Transverse colon (tissue), 4 donors: ENCODE data around the gene PRTN3. TPM values are rescaled to one million over a fixed set of nuclear protein-coding genes. Genes with fewer than 3 reads are reported as not detected.

Source experiments
- DNase-seq: peaks from one replicate; pipeline ENCODE4 v3.0.0-alpha.2; 2019
- H3K27ac ChIP-seq, 4 donors: fragments of 200-600 bp; sonication (generic); 2 replicates each; pipeline ENCODE4 v1.5.1; 2016 to 2018; ENCODE audit warnings: inconsistent platforms in 4 of 4
- H3K27me3 ChIP-seq: fragments of 200-600 bp; sonication (generic); 2 replicates; pipeline ENCODE4 v1.5.1; 2017; ENCODE audit warnings: inconsistent platforms
- H3K36me3 ChIP-seq, 4 donors: fragments of 200-600 bp; sonication (generic); 2 replicates each; pipeline ENCODE4 v1.5.1; 2017 to 2019; ENCODE audit warnings: inconsistent platforms in 4 of 4
- H3K4me1 ChIP-seq, 4 donors: fragments of 200-600 bp; sonication (generic); 2 replicates each; pipeline ENCODE4 v1.5.1; 2017 to 2020; ENCODE audit warnings: inconsistent platforms in 4 of 4
- H3K4me3 ChIP-seq, 4 donors: fragments of 200-600 bp; sonication (generic); 1 replicate in 1 of 4; 2 replicates in 3 of 4; pipeline versions ENCODE4 v1.5.1 to v1.6.1; 2017 to 2019; ENCODE audit warnings: inconsistent platforms in 4 of 4
- H3K9me3 ChIP-seq, 2 donors: fragments of 200-600 bp; sonication (generic); 2 replicates each; pipeline ENCODE4 v1.5.1; 2017 to 2019; ENCODE audit warnings: inconsistent platforms in 2 of 2
- CTCF ChIP-seq, 5 experiments: fragments of 200-600 bp in 3 of 5; fragments of 450-650 bp in 2 of 5; sonication (generic) in 3 of 5; IDR thresholded peaks; 1 replicate in 2 of 5; 2 replicates in 3 of 5; pipeline ENCODE4 v1.5.1; 2016 to 2017; ENCODE audit warnings: antibody characterized with exemption in 5 of 5, inconsistent platforms in 3 of 5, mild to moderate bottlenecking in 2 of 5, moderate library complexity in 1 of 5
- EP300 ChIP-seq: sonication (generic); formaldehyde crosslinking; IDR thresholded peaks from one replicate; pipeline ENCODE4 v1.6.1; 2017; ENCODE audit warnings: antibody characterized with exemption, low read depth
- POLR2A ChIP-seq: fragments of 450-650 bp; IDR thresholded peaks from one replicate; pipeline ENCODE4 v1.6.1; 2016; ENCODE audit warnings: antibody characterized with exemption, mild to moderate bottlenecking, moderate library complexity
- POLR2AphosphoS5 ChIP-seq, 3 donors: sonication (generic); formaldehyde crosslinking; IDR thresholded peaks; one replicate each; pipeline ENCODE4 v1.6.1; 2016; ENCODE audit warnings: antibody characterized with exemption in 3 of 3
- WGBS, 2 donors: methylation state at CpG; one replicate each; pipeline ENCODE4 v1.1.5; 2018; ENCODE audit warnings: low coverage in 1 of 2; 5-methylcytosine and 5-hydroxymethylcytosine counted together
- in situ Hi-C, 4 donors: fragments of 200-750 bp; cut with MboI; loops; one replicate each; pipeline versions ENCODE4 v1.15.0 to v1.15.1; 2017; ENCODE audit warnings: low sequenced_read_pairs in 3 of 4, low pct_ligation_motif_present in 1 of 4, low pct_unique_long_range_greater_than_20kb in 1 of 4
- intact Hi-C: fragments of 100-400 bp; cut with DNase I; formaldehyde crosslinking; loops from one replicate; pipeline ENCODE4 v1.15.1; 2023; ENCODE audit warnings: low total_unique reads
- total RNA-seq, 4 donors: library from RNA; depleted of rRNA; stranded (reverse); fragments of >200 nt; gene quantifications; one replicate each; pipeline ENCODE4 v1.1.0, GENCODE V29; 2016

The PRTN3 gene
- total RNA-seq, 4 donors from 2014 or later = not detected

GRCh38 chr19:796692-797527 is 43.9 kb upstream of the PRTN3 start, which contains the start of gene PTBP1:
Gene PTBP1, plus strand, starts transcription at chr19:797452. Its CDS starts 46 bp downstream, at chr19:797498.
- in situ Hi-C loops (no loop called here), intact Hi-C loops (no loop called here)
- 0% methylated on average over 51 of the region's 83 CpGs; no CpG with 5 or more reads in 1 of the 2 donors for WGBS, 2 donors
- Histone ChIP-seq H3K36me3 (no peaks in the 10 kb centered on the region), H3K27me3 (no peaks in the 10 kb centered on the region), H3K9me3 (no peaks in the 10 kb centered on the region), H3K27ac (peak within 1 kb of the TSS; percentile 98 to 100 (median 100)), H3K4me1 (peaks cover 26 to 47% (median 40%) of the 10 kb centered on the region in 4 donors), H3K4me3 (peak within 1 kb of the TSS; percentile 95 to 99 (median 96))
- DNase-seq = peak; percentile 100
- TF ChIP-seq POLR2AphosphoS5 (IDR thresholded peaks at IDR 0.05) (peak; percentile 45 to 66 (median 58)), POLR2A (peak; percentile 55), CTCF (IDR thresholded peaks at IDR 0.05) (no peak), EP300 (no peak)

GRCh38 chr19:797528-798414 is 43.0 kb upstream of the PRTN3 start:
- no peaks in the 10 kb centered on the region for H3K27me3 ChIP-seq
- WGBS, 2 donors = 0% methylated on average over 30 of the region's 129 CpGs; no CpG with 5 or more reads in 1 of the 2 donors
- H3K27ac ChIP-seq = peak overlapping the region; percentile 98 to 100 (median 100)
- no peak for TF ChIP-seq CTCF (IDR thresholded peaks at IDR 0.05)
- TF ChIP-seq EP300 = peak; percentile 6
- peak; percentile 23 for TF ChIP-seq POLR2A
- TF ChIP-seq POLR2AphosphoS5 (IDR thresholded peaks at IDR 0.05) = peak in 2 of 3 donors; percentile 49 to 50
- in situ Hi-C loops = no loop called here
- DNase-seq = peak; percentile 93
- H3K4me3 ChIP-seq = peak overlapping the region; percentile 94 to 99 (median 96)
- peaks cover 33 to 55% (median 48%) of the 10 kb centered on the region in 4 donors for H3K4me1 ChIP-seq
- intact Hi-C loops = no loop called here
- H3K9me3 ChIP-seq = no peaks in the 10 kb centered on the region
- H3K36me3 ChIP-seq = no peaks in the 10 kb centered on the region

GRCh38 chr19:798415-799075 is 42.3 kb upstream of the PRTN3 start:
- in situ Hi-C loops (no loop called here), intact Hi-C loops (no loop called here)
- WGBS, 2 donors = 0% methylated on average over 40 of the region's 44 CpGs; no CpG with 5 or more reads in 1 of the 2 donors
- peaks cover 0 to 2% (median 0%) of the 10 kb centered on the region in 4 donors for H3K36me3 ChIP-seq
- peak; percentile 77 for DNase-seq
- H3K27ac ChIP-seq = peak overlapping the region; percentile 98 to 100 (median 100)
- TF ChIP-seq POLR2AphosphoS5 (IDR thresholded peaks at IDR 0.05) (peak in 2 of 3 donors; percentile 7 to 38), CTCF (IDR thresholded peaks at IDR 0.05) (no peak)
- peaks cover 39 to 62% (median 55%) of the 10 kb centered on the region in 4 donors for H3K4me1 ChIP-seq
- no peaks in the 10 kb centered on the region for H3K27me3 ChIP-seq
- no peaks in the 10 kb centered on the region for H3K9me3 ChIP-seq
- H3K4me3 ChIP-seq = peak overlapping the region; percentile 94 to 99 (median 96)
